HUES6 (cell line): ENCODE measurements around the gene DLK1.

Experiments
- H3K27ac ChIP-seq: 2 replicates; pipeline ENCODE4 v1.7.0; 2013; ENCODE audit warnings: low read depth, mild to moderate bottlenecking, low read length, inconsistent platforms
- H3K27me3 ChIP-seq: 2 replicates; pipeline ENCODE4 v1.6.1; 2013; ENCODE audit warnings: low read length; ENCODE audit not compliant: control insufficient read depth, insufficient read depth
- H3K36me3 ChIP-seq: 2 replicates; pipeline ENCODE4 v1.6.1; 2013; ENCODE audit warnings: low read length; ENCODE audit not compliant: control insufficient read depth, insufficient read depth
- H3K4me1 ChIP-seq: 2 replicates; pipeline ENCODE4 v1.6.1; 2013; ENCODE audit warnings: low read length; ENCODE audit not compliant: control insufficient read depth, insufficient read depth
- H3K4me3 ChIP-seq: 2 replicates; pipeline ENCODE4 v1.5.1; 2013; ENCODE audit warnings: low read depth, low read length
- H3K9ac ChIP-seq: one replicate; pipeline ENCODE4 v1.6.1; 2013; ENCODE audit warnings: mild to moderate bottlenecking, low read length
- H3K9me3 ChIP-seq: 2 replicates; pipeline ENCODE4 v1.6.1; 2013; ENCODE audit warnings: low read depth, low read length; ENCODE audit not compliant: control insufficient read depth, insufficient read depth

The DLK1 gene

DNA sequence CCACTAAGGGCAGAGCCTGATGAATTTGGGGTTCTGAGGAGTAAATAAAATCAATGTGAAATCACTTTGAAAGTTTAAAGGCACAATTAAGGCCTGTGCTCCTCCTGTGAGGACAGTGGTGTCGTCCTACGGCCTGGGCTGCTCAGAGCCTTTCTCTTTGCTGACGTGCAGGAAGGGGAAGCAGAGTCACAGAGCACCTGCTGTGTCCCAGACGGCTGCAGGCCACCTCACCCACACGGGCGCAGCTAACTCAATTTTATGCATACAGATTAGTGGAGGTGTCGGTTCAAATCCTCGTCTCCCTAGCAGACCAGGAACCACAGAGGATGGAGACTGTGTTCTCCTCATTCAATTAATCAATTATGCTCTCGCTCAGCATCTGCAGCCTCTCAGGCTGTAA, 11.4 kb upstream of the DLK1 start:
- H3K4me1 ChIP-seq, result peaks cover 35% of the 10 kb centered on the region
- H3K27me3 ChIP-seq, result no peaks in the 10 kb centered on the region
- H3K27ac ChIP-seq, result no peak overlapping the region
- no peaks in the 10 kb centered on the region for H3K36me3 ChIP-seq
- 0 out of 2 replicates have a peak, but pooled peaks cover 4% of the 10 kb centered on the region for H3K9me3 ChIP-seq
- H3K4me3 ChIP-seq, result no peak overlapping the region
- no peak overlapping the region for H3K9ac ChIP-seq

DNA sequence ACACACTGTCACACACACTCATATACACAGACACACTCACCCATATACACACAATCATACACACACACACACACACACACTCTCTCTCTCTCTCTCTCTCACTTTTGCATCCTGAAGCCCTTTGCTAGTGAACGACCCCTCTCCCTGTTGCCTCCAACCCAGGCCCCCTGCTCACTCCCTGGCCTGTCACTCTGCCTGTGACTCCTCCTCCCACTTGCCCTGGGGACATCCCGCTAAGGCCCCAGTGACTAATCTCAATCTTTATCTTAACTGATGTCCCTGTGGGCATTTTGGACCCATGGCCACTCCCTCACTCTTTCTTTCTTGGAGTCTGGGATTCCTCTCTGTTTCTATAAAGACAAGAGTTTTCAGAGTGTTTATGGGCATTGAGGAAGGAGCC, 10.9 kb upstream of the DLK1 start:
- Histone ChIP-seq H3K4me1 (peaks cover 30% of the 10 kb centered on the region; the same call in 1 of the 2 replicates), H3K27ac (no peak overlapping the region), H3K9ac (no peak overlapping the region)

DNA sequence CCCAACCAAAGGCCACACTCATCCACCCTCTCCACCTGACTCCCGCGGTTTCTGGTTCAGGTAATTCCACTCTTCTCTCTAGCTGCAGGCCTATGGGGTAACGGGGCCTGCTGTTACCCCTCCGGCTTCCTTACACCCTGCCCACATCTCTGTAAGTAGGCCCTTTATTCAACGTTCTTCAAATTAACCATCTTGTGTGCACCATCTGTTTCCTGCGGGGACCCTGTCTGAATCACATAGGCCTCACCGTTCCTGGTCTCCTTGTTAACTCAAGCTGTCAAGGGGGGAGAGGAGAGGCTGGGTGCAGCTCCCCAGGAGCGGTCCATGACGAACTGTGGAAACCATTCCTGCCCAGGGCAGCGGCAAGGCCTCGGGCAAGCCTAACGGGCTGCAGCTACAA, 9.3 kb upstream of the DLK1 start:
- no peak overlapping the region for H3K27ac ChIP-seq
- peaks cover 16% of the 10 kb centered on the region; the same call in 1 of the 2 replicates for H3K4me1 ChIP-seq
- peaks cover 8% of the 10 kb centered on the region for H3K27me3 ChIP-seq
- 0 out of 2 replicates have a peak, but pooled peaks cover 4% of the 10 kb centered on the region for H3K9me3 ChIP-seq
- H3K9ac ChIP-seq, result no peak overlapping the region
- no peak overlapping the region for H3K4me3 ChIP-seq
- H3K36me3 ChIP-seq, result no peaks in the 10 kb centered on the region

More for the DNA sequence above, 10.9 kb upstream of the DLK1 start:
- Histone ChIP-seq H3K27me3 (peaks cover 1% of the 10 kb centered on the region; the same call in 1 of the 2 replicates), H3K4me3 (no peak overlapping the region), H3K36me3 (no peaks in the 10 kb centered on the region), H3K9me3 (0 out of 2 replicates have a peak, but pooled peaks cover 4% of the 10 kb centered on the region)

DNA sequence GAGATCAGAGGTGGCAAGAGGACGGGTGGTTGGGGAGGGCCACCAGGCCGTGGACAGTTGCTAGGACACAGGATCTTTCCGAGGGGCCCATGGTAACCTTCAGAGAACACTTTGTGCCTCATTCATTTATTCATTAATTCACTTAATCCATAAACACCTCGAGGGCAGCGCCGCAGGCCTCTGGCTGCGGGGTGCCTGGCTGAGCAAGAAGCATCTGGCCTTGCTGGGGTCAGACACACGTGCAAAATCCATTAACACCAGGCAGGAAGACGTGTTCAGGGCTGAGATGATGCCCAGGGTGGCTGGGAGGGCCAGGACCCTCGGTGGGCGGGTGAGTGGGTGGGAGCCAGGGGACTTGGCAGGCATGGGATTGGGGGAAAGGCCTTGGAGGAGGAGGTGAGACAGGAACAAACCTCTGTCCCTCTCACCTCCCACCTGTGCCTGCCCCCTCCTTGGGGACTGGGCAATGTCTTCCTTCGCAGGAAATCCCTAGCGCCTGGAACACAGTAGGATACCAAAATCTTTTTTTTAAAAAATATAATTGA, 6.6 kb upstream of the DLK1 start:
- Histone ChIP-seq H3K9me3 (0 out of 2 replicates have a peak, but pooled peaks cover 4% of the 10 kb centered on the region), H3K27me3 (peaks cover 33% of the 10 kb centered on the region), H3K36me3 (no peaks in the 10 kb centered on the region), H3K27ac (no peak overlapping the region), H3K4me3 (no peak overlapping the region), H3K4me1 (peaks cover 19% of the 10 kb centered on the region; the same call in 1 of the 2 replicates), H3K9ac (no peak overlapping the region)

DNA sequence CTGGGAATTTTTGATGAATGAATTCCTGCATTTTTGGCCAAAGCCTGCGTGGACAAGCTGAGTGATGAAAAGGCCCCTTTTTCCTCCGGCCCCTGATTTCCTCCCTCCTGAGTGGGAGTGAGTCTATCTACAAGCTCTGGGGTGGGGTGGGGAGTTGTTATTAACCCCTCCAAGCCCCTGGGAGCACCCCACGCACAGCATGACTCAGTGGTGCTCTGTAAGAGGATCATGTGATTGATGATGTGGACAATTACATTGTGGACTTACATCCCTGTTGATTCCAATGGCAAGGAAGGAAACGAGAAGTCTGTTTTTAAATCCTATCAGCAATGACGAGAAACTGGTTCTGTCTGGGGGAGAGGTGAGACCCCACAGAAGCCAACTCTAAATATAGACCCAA, 5.1 kb upstream of the DLK1 start:
- no peaks in the 10 kb centered on the region for H3K36me3 ChIP-seq
- H3K4me3 ChIP-seq, result no peak overlapping the region
- H3K9ac ChIP-seq, result no peak overlapping the region
- peaks cover 19% of the 10 kb centered on the region; the same call in 1 of the 2 replicates for H3K4me1 ChIP-seq
- peaks cover 49% of the 10 kb centered on the region for H3K27me3 ChIP-seq
- H3K27ac ChIP-seq, result no peak overlapping the region
- H3K9me3 ChIP-seq, result no peaks in the 10 kb centered on the region

DNA sequence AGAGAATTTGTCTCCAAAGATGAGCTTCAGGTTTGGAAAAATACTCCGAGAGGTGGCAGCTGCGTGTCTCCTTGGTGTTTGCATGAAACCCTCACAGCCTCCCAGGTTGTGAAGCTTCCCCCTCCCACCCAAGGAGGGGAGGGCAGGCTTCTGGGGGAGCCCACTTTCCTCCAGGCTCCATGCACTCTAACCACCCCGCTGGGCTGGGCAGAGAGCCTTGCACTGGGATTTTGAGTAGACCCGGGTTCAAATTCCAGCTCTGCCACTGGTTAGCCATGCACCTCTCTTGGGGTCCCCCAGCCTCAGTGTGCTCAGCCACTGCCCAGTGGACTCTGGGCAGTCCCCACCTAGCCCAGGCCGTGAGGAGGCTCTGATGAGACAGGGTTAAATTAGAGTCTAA, 4.3 kb upstream of the DLK1 start:
- Histone ChIP-seq H3K36me3 (no peaks in the 10 kb centered on the region), H3K27ac (no peak overlapping the region), H3K4me1 (peaks cover 22% of the 10 kb centered on the region), H3K9me3 (no peaks in the 10 kb centered on the region), H3K4me3 (no peak overlapping the region), H3K9ac (no peak overlapping the region), H3K27me3 (peaks cover 56% of the 10 kb centered on the region)

DNA sequence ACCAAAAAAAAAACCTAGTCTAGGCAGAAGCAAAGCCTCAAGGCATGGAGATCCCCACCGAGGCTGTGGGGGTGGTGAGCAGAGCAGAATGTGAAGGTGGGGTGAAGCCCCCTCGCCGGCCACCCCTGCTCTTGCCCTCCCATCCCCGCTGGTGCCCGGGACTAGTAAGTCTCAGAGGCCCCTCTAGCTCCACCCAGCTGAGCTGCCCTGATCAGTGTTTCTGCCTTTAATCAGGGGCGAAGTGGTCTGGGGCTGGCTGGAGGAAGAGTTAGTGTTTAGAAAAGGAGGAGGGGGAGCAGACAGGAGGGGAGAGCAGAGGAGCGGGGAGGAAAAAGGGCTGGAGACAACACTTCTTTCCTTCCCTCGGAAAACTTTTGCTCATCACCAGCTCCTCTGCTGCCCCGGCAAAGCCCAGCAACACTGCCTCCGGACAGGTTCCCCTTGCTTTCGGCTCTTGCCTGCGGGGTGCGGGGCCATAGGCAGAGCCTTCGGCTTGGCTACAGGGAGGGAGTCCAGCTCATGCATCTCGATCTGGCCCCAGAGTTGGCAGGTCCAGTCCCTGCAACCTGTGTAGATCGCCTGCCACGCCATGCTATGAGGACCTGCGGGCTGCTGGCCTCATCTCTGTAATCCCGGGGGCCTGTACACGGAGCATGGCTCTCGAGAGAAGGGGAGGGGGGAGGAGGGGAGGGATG, 3.4 kb upstream of the DLK1 start:
- Histone ChIP-seq H3K4me1 (peaks cover 23% of the 10 kb centered on the region), H3K27me3 (peaks cover 65% of the 10 kb centered on the region)

DNA sequence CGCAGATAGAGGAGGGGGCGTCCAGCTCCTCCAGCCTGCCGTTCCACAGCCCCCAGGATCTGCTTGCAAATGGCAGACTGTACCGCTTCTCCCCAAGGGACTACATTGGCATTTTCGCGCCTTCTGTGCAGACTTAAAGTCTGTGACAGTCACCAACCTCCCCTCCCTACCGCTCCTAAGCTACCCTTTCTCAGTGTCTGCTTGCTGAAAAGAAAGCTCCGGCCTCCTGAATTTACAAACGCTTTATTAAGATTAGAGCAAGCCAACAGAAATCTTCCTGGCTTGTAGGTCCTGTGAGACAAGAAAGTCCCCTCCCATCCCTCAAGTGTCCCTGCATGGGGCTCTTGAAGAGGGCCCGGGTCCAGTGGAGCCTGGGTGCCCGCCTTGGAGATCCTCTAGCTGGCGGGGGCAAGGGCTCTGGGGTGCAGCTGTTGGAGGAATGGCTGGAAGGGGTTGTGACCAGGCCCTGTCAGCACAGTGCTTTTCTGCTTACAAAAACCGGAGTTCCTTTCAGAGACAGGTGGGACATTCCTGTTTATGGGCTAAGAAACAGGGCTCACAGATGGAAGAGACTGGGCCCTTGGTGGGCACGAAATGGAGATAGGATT, 2.8 kb upstream of the DLK1 start:
- no peak overlapping the region for H3K27ac ChIP-seq
- no peaks in the 10 kb centered on the region for H3K9me3 ChIP-seq
- H3K27me3 ChIP-seq, result peaks cover 70% of the 10 kb centered on the region
- no peaks in the 10 kb centered on the region for H3K36me3 ChIP-seq
- H3K4me3 ChIP-seq, result no peak overlapping the region
- H3K4me1 ChIP-seq, result peaks cover 17% of the 10 kb centered on the region
- no peak overlapping the region for H3K9ac ChIP-seq

More for the DNA sequence above, 3.4 kb upstream of the DLK1 start:
- Histone ChIP-seq H3K9ac (no peak overlapping the region), H3K9me3 (no peaks in the 10 kb centered on the region), H3K4me3 (no peak overlapping the region), H3K27ac (no peak overlapping the region), H3K36me3 (no peaks in the 10 kb centered on the region)

DNA sequence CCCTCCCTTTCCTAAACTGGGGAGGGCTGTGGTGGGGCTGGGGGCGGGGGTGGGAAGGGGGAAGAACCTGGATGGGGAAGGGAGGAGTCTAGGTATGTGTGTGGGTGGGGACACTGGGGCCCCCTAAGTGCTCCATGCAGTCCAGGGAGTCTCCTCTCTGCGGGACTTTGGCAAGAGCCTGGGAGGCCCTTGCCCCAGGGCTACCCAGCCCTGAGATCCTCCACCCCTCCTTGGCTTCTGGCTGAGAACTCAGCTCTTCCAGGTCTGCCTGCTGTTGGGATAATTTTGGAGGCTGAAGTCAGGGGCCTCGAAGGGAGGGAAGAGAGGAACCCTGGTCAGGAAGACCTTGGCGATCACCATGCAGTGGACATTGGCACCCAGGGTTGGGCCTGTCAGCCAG, 2.2 kb upstream of the DLK1 start:
- H3K4me3 ChIP-seq, result no peak overlapping the region
- no peak overlapping the region for H3K27ac ChIP-seq
- peaks cover 76% of the 10 kb centered on the region for H3K27me3 ChIP-seq
- H3K4me1 ChIP-seq, result peaks cover 17% of the 10 kb centered on the region
- no peaks in the 10 kb centered on the region for H3K36me3 ChIP-seq
- H3K9me3 ChIP-seq, result no peaks in the 10 kb centered on the region
- H3K9ac ChIP-seq, result no peak overlapping the region

DNA sequence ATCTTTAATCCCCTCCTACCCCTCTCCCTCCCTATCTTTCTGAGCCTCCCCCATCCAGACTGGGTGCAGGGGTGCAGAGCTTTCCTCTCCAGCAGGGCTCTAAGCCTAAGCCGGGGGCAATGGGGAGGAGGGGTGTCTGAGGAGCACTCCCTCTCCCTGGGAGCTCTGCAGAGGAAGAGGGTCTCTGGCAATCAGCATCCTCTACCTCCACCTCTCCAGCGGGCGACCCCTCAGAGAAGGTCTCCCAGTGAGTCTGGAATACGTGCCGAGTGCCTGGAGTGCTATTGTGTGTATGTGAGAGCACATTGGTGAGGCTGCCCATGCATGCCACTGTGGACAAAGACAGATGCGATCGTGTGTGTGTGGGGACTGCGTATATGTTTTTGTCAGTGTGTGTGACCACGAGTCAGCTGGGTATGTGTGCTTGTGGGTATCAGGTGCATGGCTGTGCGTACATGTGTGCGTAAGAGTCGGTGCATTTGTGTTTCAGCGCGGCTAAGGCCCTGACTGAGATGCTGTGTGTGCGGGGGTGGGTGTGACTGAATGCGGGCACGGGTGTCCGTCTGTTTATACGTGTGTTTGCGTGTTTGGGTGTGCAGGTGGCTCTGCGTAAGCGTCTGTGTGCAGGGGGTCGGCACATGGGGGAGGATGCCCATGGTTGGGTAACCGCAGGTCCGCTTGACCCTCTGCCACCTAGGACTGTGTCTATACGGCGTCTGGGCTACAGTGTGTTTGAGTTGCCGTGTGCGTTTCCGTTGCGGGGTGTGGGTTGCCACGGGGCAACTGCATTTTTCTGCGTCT, 905 bp upstream of the DLK1 start:
- Histone ChIP-seq H3K4me3 (peak overlapping the region; percentile 52; the same call in 1 of the 2 replicates), H3K9ac (no peak overlapping the region), H3K4me1 (peaks cover 17% of the 10 kb centered on the region)

More for the DNA sequence above, 905 bp upstream of the DLK1 start:
- Histone ChIP-seq H3K36me3 (no peaks in the 10 kb centered on the region), H3K27me3 (peaks cover 87% of the 10 kb centered on the region), H3K9me3 (no peaks in the 10 kb centered on the region), H3K27ac (no peak overlapping the region)
